GM12878 (cell line): ENCODE results near the gene GPR61. TPM values are rescaled to one million over a fixed set of nuclear protein-coding genes. Genes with fewer than 3 reads are reported as not detected.

ENCODE experiments used
- ATAC-seq: fragments of 200-7000 bp; cut with Tn5 transposase; 3 replicates; pipeline ENCODE4 v1.9.1; 2020; ENCODE audit warnings: mild to moderate bottlenecking, moderate library complexity
- BruUV-seq: library from RNA; stranded (reverse); fragments of 400-500 nt; replicated peaks from 2 replicates; lab custom pipeline; 2021; lab: Mats Ljungman, UMichigan
- CTCF ChIA-PET: fragments of 300-600 bp; sonication (Branson Sonifier 250); formaldehyde crosslinking; extraction: SDS; loops from one replicate; lab custom pipeline; 2021; ENCODE audit warnings: inconsistent platforms; lab: Yijun Ruan, JAX
- POLR2A ChIA-PET: fragments of 350-600 bp; formaldehyde crosslinking; extraction: SDS; loops from one replicate; lab custom pipeline; 2021; ENCODE audit warnings: inconsistent platforms; lab: Charles Lee
- RAD21 ChIA-PET: fragments of 300-600 bp; sonication (Branson Sonifier 250); formaldehyde crosslinking; loops from one replicate; lab custom pipeline; 2023; ENCODE audit warnings: antibody characterized with exemption; ENCODE audit not compliant: unreplicated experiment; lab: Charles Lee
- SMC1A ChIA-PET: fragments of 300-600 bp; sonication (Branson Sonifier 250); formaldehyde crosslinking; loops from one replicate; lab custom pipeline; 2023; ENCODE audit not compliant: unreplicated experiment, uncharacterized antibody; lab: Charles Lee
- DNase-seq: peaks from one replicate; pipeline ENCODE4 v3.0.0-alpha.2; 2011; ENCODE audit warnings: low read depth, low spot score
- FAIRE-seq: peaks from 3 replicates; lab custom pipeline; 2011; peaks lifted over from hg19 to GRCh38; lab: Jason Lieb, UNC
- H2AFZ ChIP-seq: 2 replicates; pipeline ENCODE4 v1.6.0; 2011; ENCODE audit warnings: low read depth, low read length, control low read depth; ENCODE audit not compliant: control insufficient read depth
- H3K27ac ChIP-seq: 2 replicates; pipeline ENCODE4 v1.5.1; 2011; ENCODE audit warnings: control low read depth; ENCODE audit not compliant: control insufficient read depth, insufficient read depth
- H3K27me3 ChIP-seq, 2 experiments: replicated peaks in 1 of 2; 2 replicates each; pipeline versions ENCODE4 v1.6.0 to v1.6.1; 2011; ENCODE audit warnings: low read length in 1 of 2; ENCODE audit not compliant: control insufficient read depth in 2 of 2, insufficient read depth in 2 of 2
- H3K36me3 ChIP-seq, 2 experiments: 2 replicates each; pipeline ENCODE4 v1.5.1; 2011; ENCODE audit warnings: low read length in 1 of 2; ENCODE audit not compliant: control insufficient read depth in 2 of 2, insufficient read depth in 2 of 2
- H3K4me1 ChIP-seq: 2 replicates; pipeline ENCODE4 v1.6.1; 2011; ENCODE audit warnings: mild to moderate bottlenecking, low read length, moderate library complexity, mixed read lengths; ENCODE audit not compliant: control insufficient read depth, insufficient read depth
- H3K4me2 ChIP-seq: 2 replicates; pipeline ENCODE4 v1.6.0; 2011; ENCODE audit warnings: control low read depth; ENCODE audit not compliant: control insufficient read depth, insufficient read depth
- H3K4me3 ChIP-seq: fragments of 200-600 bp; sonication (generic); 2 replicates; pipeline ENCODE4 v1.5.1; 2016
- H3K79me2 ChIP-seq: 2 replicates; pipeline ENCODE4 v1.6.0; 2011; ENCODE audit warnings: low read length; ENCODE audit not compliant: control insufficient read depth, insufficient read depth
- H3K9ac ChIP-seq: 2 replicates; pipeline ENCODE4 v1.8.0; 2011; ENCODE audit warnings: low read length, control low read depth, mixed read lengths; ENCODE audit not compliant: control insufficient read depth, insufficient read depth
- H3K9me3 ChIP-seq: replicated peaks from 3 replicates; pipeline ENCODE4 v1.5.1; 2011; ENCODE audit warnings: mild to moderate bottlenecking, low read length; ENCODE audit not compliant: control insufficient read depth, insufficient read depth
- H4K20me1 ChIP-seq: 2 replicates; pipeline ENCODE4 v1.6.0; 2011; ENCODE audit not compliant: control insufficient read depth, insufficient read depth
- ASH2L ChIP-seq: fragments of 300-600, 200-600 bp; sonication (generic); IDR thresholded peaks from 2 replicates; pipeline ENCODE4 v1.6.1; 2017; ENCODE audit warnings: low read depth, mild to moderate bottlenecking, borderline replicate concordance
- BCL11A ChIP-seq: IDR thresholded peaks from 2 replicates; pipeline ENCODE4 v1.6.1; 2011; ENCODE audit warnings: low read depth, low read length
- CBFB ChIP-seq: IDR thresholded peaks from 2 replicates; pipeline ENCODE4 v1.6.1; 2016; ENCODE audit warnings: antibody characterized with exemption, low read depth
- E2F4 ChIP-seq: IDR thresholded peaks from 2 replicates; pipeline ENCODE4 v1.6.1; 2012; ENCODE audit warnings: low read depth, low read length, improper control_type of control experiment
- EZH2 ChIP-seq: IDR thresholded peaks from 2 replicates; pipeline ENCODE4 v1.6.1; 2012; ENCODE audit warnings: low read depth, mild to moderate bottlenecking, control low read depth, inconsistent platforms, low read length, borderline replicate concordance; ENCODE audit not compliant: control insufficient read depth
- JUNB ChIP-seq: IDR thresholded peaks from 2 replicates; pipeline ENCODE4 v1.6.1; 2016; ENCODE audit warnings: antibody characterized with exemption, mild to moderate bottlenecking
- KAT2A ChIP-seq: conservative IDR thresholded peaks from 2 replicates; pipeline ENCODE4 v1.6.1; 2011; ENCODE audit warnings: low read depth, low read length; ENCODE audit not compliant: control insufficient read depth
- SUPT20H ChIP-seq: IDR thresholded peaks from 2 replicates; pipeline ENCODE4 v1.6.1; 2011; ENCODE audit warnings: low read depth, mild to moderate bottlenecking, low read length, moderate library complexity, borderline replicate concordance; ENCODE audit not compliant: control insufficient read depth
- TARDBP ChIP-seq: IDR thresholded peaks from 2 replicates; pipeline ENCODE4 v1.6.1; 2016; ENCODE audit warnings: borderline replicate concordance
- WGBS: methylation state at CpG from one replicate; pipeline ENCODE4 v1.1.6; 2016; ENCODE audit warnings: low lambda C conversion rate; ENCODE audit not compliant: insufficient replicate concordance, insufficient coverage; ENCODE audit errors: missing lambda C conversion rate; 5-methylcytosine and 5-hydroxymethylcytosine counted together
- in situ Hi-C: fragments of 300-500 bp; cut with MboI; formaldehyde crosslinking; loops from 9 replicates; pipeline ENCODE4 v1.14.3; 2018; ENCODE audit warnings: mixed read lengths
- intact Hi-C: fragments of 100-400 bp; cut with micrococcal nuclease; formaldehyde crosslinking; loops from one replicate; pipeline ENCODE4 v1.14.2; 2022; ENCODE audit not compliant: unreplicated experiment
- polyA plus RNA-seq, 11 experiments: library from polyadenylated mRNA; depleted of rRNA in 4 of 11; unstranded in 6 of 11; stranded (reverse) in 5 of 11; fragments of >200 nt; fragmentation: Nextera tagmentation in 4 of 11; fragmentation: Illumina TruSeq in 1 of 11; extraction: Ambion mirVana in 4 of 11; extraction: Trizol in 1 of 11; gene quantifications; 1 replicate in 1 of 11; 2 replicates in 10 of 11; pipeline versions ENCODE4 v1.2.1 to v1.2.3, GENCODE V29; 2011 to 2016; ENCODE audit warnings: inconsistent platforms in 2 of 11, missing spikeins in 2 of 11, low read depth in 1 of 11
- total RNA-seq, 4 experiments: library from RNA; depleted of rRNA in 3 of 4; stranded (reverse); fragments of >200 nt in 3 of 4; fragmentation: Illumina TruSeq in 1 of 4; extraction: Trizol in 1 of 4; gene quantifications; 2 replicates each; pipeline versions ENCODE4 v1.2.1 to v1.2.3, GENCODE V29; 2013 to 2021

GPR61 gene
- total and polyA plus RNA-seq, 10 of the 15 experiments (the other 5 are each of a cell fraction or from before 2014, with no cell fraction given) = 0.19 to 1.1 (median 0.35) TPM; not detected in 2

- no TSS peak for BruUV-seq
- ChIA-PET RAD21 (interaction anchor here (1.5 to 13.4 kb wide), 2 partner anchors 8 to 40 kb away, joined by 5 to 422 read pairs; no protein-coding TSS in a partner anchor), CTCF (interaction anchor here (0.6 to 26.7 kb wide), 16 partner anchors 7 to 494 kb away, joined by 3 to 1280 read pairs (median 6); partner anchors contain the start of genes AMIGO1, ATXN7L2, GNAI3 and GPR61)
- Histone ChIP-seq H3K9ac (no peak overlapping the region), H3K27me3 (no peaks in the 10 kb centered on the region), H3K4me2 (no peak overlapping the region), H3K36me3 (peaks cover 5 to 8% of the 10 kb centered on the region in 2 experiments; a peak in 3 of 4 replicates)
- ATAC-seq (no peak), FAIRE-seq (no peak)
- in situ Hi-C loops = loop anchor here (5.0 kb wide), 1 partner anchor 41 kb away; no protein-coding TSS in a partner anchor
- no peak for TF ChIP-seq BCL11A
- TF ChIP-seq E2F4 = no peak
- TF ChIP-seq JUNB = no peak
- no peak for TF ChIP-seq CBFB
- TF ChIP-seq TARDBP = no peak
- no peak for TF ChIP-seq KAT2A
- no peak for TF ChIP-seq SUPT20H
- TF ChIP-seq EZH2 = no peak
- TF ChIP-seq ASH2L = no peak
- TF ChIP-seq, all 136 proteins: peak for 0
- 80% methylated on average over 8 of the region's 8 CpGs for WGBS
- ChIA-PET SMC1A (interaction anchor here (0.7 to 14.4 kb wide), 7 partner anchors 8 to 232 kb away, joined by 3 to 431 read pairs (median 4); no protein-coding TSS in a partner anchor), POLR2A (interaction anchor here (1.1 to 1.5 kb wide), 2 partner anchors 40 to 41 kb away, joined by 5 to 7 read pairs; no protein-coding TSS in a partner anchor)
- intact Hi-C loops = loop anchor here (5.0 kb wide), 1 partner anchor 131 kb away; no protein-coding TSS in a partner anchor
- no peaks in the 10 kb centered on the region for H3K9me3 ChIP-seq
- H4K20me1 ChIP-seq = no peaks in the 10 kb centered on the region
- H3K79me2 ChIP-seq = peaks cover 9% of the 10 kb centered on the region
- H3K4me1 ChIP-seq = peaks cover 4% of the 10 kb centered on the region
- DNase-seq = no peak
- no peak overlapping the region for H3K4me3 ChIP-seq
- H3K27ac ChIP-seq = no peak overlapping the region
- H2AFZ ChIP-seq = no peak overlapping the region
Observed at GRCh38 chr1:109491372-109491771, 48.3 kb upstream of the GPR61 start.
